GM06990 (cell line): ENCODE measurements around the gene GSDME.

ENCODE experiments used
- DNase-seq: peaks from one replicate; pipeline ENCODE4 v3.0.0-alpha.2; 2011; ENCODE audit not compliant: insufficient read length; ENCODE audit errors: extremely low read depth
- H3K27me3 ChIP-seq: replicated peaks from 2 replicates; pipeline ENCODE4 v1.6.0; 2011; ENCODE audit warnings: low read length; ENCODE audit not compliant: control insufficient read depth, insufficient read depth
- H3K36me3 ChIP-seq: 2 replicates; pipeline ENCODE4 v1.5.1; 2011; ENCODE audit warnings: low read length; ENCODE audit not compliant: control insufficient read depth, insufficient read depth
- H3K4me3 ChIP-seq: replicated peaks from 2 replicates; pipeline ENCODE4 v1.5.1; 2011; ENCODE audit warnings: low read depth, mild to moderate bottlenecking, control low read depth, low read length
- CTCF ChIP-seq: IDR thresholded peaks from 2 replicates; pipeline ENCODE4 v1.5.1; 2011; ENCODE audit warnings: low read length, control low read depth, mild to moderate bottlenecking, inconsistent platforms; ENCODE audit not compliant: insufficient read depth, poor library complexity, severe bottlenecking

GSDME gene

GRCh38 chr7:24743471-24743870, 13.8 kb downstream of the GSDME start:
- no peak for DNase-seq
- TF ChIP-seq CTCF: no peak
- H3K36me3 ChIP-seq: peaks cover 13% of the 10 kb centered on the region
- no peaks in the 10 kb centered on the region for H3K27me3 ChIP-seq
- no peak overlapping the region for H3K4me3 ChIP-seq

- TF ChIP-seq CTCF: no peak
- peaks cover 13% of the 10 kb centered on the region for H3K36me3 ChIP-seq
These were observed 14.6 kb downstream of the GSDME start for GRCh38 chr7:24742506-24743162.

GRCh38 chr7:24741679-24742505, 15.4 kb downstream of the GSDME start:
- Histone ChIP-seq H3K27me3 (no peaks in the 10 kb centered on the region), H3K4me3 (no peak overlapping the region), H3K36me3 (peaks cover 13% of the 10 kb centered on the region)
- TF ChIP-seq CTCF: no peak
- no peak for DNase-seq

More at GRCh38 chr7:24742506-24743162, 14.6 kb downstream of the GSDME start:
- no peaks in the 10 kb centered on the region for H3K27me3 ChIP-seq
- H3K4me3 ChIP-seq: no peak overlapping the region
- DNase-seq: no peak

- no peaks in the 10 kb centered on the region for H3K27me3 ChIP-seq
- peaks cover 10% of the 10 kb centered on the region for H3K36me3 ChIP-seq
- no peak for DNase-seq
- no peak for TF ChIP-seq CTCF
- no peak overlapping the region for H3K4me3 ChIP-seq
These were observed 16.4 kb downstream of the GSDME start for GRCh38 chr7:24740871-24741270.

- no peak for DNase-seq
- no peaks in the 10 kb centered on the region for H3K27me3 ChIP-seq
- H3K4me3 ChIP-seq: no peak overlapping the region
- peaks cover 6% of the 10 kb centered on the region for H3K36me3 ChIP-seq
- no peak for TF ChIP-seq CTCF
These were observed 18.0 kb downstream of the GSDME start for GRCh38 chr7:24739306-24739705.
